Activated naive CD8-positive, alpha-beta T cell treated with anti-CD3 and anti-CD28 coated beads, Interleukin-2, amount 50 U/mL, for 16 hours (primary cell): ENCODE data around the gene OSBPL2.

ENCODE experiments used
- DNase-seq: peaks from one replicate; pipeline ENCODE4 v3.0.0-alpha.2; 2020; ENCODE audit warnings: low read depth, low spot score

Gene OSBPL2

DNA sequence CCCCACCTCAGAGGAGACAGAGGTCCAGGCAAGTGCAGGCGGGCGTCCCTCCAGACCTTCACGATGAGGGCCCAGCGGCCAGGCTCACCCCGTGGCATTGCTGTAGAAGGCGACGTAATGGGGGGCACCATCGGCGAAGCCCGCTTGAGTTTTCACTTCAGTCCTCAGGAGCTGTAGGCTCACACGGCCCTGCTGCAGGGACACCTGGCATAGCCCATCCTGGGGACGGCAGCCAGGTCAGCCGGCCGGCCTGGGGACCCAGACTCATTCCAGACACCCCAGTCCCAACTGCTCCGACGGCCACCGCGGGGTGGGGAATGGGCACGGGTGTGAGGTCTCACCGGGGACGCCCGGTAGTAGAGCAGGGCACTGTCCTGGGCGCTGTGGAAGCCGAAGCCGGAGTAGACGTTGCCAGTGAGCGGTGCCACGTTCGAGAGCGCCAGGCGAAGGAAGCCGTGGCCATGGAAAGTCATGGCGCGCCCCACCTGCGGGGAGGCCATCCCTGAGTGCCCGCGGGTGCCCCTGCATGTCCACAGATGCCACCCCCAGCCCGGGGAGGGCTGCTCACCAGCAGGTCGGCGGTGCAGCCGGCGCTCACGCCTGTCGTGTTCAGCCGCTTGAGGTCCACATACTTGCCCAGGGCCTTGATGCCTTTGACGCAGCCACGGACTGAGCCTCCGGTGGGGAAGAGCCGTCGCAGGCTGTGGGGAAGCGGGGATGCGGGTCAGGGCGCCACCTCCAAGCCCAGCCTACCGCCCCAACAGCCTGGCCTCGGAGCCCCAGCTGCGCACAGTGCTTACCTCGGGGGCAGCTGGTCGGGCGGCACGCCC lies 73.7 kb downstream of the OSBPL2 start:
- no peak for DNase-seq

GRCh38 chr20:62312662-62312977 lies 74.3 kb downstream of the OSBPL2 start:
- no peak for DNase-seq

DNA sequence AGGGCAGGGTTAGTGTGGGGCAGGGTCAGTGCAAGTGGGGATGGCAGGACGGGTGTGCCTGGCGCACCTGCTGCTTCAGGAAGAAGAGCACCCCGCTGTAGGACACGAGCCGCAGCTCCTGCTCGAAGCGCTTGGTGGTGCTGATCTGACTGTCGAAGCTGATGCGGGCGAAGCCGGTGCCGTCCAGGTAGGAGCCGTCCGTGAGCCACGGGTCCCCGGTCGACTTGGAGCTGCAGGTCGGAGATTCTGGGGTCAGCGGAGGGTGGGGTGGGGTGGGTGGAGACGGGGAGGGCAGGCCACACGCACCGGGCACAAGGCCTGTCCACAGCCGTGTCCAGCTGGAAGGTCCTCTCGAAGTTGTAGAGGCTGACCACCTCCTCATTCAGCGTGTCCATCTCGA lies 74.7 kb downstream of the OSBPL2 start:
- no peak for DNase-seq

DNA sequence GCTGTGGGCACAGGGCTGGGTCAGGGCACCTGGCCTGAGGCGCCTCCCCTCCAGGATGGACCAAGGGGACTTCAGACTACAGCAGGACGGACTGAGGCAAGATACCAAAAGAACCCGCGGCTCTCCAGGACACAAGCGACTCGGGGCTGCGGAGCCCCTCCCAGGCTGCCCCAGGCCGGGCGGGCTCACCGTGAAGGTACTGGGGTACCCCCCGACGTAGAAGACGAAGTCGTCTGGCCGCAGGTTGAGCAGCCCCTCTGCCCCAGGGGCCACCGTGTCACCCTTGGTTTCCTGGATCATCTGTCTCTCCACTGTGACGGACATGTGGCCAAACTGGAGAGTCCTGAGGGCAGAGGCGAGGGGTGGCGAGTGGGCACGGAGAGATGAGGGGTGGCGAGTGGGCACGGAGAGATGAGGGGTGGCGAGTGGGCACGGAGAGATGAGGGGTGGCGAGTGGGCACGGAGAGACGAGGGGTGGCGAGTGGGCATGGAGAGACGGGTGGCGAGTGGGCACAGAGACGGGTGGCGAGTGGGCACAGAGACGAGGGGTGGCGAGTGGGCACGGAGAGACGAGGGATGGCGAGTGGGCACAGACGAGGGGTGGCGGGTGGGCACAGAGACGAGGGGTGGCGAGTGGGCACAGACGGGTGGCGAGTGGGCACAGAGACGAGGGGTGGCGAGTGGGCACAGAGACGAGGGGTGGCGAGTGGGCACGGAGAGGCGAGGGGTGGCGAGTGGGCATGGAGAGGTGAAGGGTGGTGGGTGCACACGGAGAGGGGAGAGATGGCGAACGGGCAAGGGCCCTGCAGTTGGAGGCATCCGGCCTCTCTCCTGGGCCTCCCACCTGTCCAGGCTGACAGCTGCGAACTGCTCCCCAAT lies 75.4 kb downstream of the OSBPL2 start:
- DNase-seq: no peak

- DNase-seq: no peak
Measured at GRCh38 chr20:62314339-62314638, 76.0 kb downstream of the OSBPL2 start.

DNA sequence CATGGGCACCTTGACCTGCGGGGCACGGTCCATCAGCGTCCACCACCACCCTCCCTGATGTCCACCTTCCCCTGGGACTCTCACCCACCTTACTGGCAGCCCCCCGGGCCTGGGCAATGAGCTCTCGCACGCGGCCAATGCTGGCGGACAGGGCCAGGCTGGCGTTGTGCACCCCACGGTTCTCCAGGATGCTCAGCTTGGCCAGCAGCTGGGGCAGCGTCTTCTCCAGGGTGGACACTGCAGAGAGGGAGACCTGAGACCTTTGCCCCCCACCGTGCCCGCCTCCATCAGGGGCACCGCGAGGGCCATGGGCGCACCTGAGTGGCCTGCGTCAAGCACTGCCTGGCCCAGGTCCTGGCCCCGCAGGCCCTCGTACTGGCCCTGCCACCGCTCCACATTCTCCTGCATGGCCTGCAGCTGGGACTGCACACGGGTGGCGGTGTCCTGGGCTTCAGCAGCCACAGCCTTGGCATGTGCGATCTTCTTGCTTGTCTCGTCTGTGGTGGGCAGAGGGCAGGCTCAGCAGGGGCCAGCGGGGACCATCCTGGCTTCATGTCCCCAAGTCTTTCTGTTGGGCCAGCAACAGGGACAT lies 76.5 kb downstream of the OSBPL2 start:
- DNase-seq: no peak

- DNase-seq: no peak
Measured at GRCh38 chr20:62315773-62316172, 77.5 kb downstream of the OSBPL2 start.

DNA sequence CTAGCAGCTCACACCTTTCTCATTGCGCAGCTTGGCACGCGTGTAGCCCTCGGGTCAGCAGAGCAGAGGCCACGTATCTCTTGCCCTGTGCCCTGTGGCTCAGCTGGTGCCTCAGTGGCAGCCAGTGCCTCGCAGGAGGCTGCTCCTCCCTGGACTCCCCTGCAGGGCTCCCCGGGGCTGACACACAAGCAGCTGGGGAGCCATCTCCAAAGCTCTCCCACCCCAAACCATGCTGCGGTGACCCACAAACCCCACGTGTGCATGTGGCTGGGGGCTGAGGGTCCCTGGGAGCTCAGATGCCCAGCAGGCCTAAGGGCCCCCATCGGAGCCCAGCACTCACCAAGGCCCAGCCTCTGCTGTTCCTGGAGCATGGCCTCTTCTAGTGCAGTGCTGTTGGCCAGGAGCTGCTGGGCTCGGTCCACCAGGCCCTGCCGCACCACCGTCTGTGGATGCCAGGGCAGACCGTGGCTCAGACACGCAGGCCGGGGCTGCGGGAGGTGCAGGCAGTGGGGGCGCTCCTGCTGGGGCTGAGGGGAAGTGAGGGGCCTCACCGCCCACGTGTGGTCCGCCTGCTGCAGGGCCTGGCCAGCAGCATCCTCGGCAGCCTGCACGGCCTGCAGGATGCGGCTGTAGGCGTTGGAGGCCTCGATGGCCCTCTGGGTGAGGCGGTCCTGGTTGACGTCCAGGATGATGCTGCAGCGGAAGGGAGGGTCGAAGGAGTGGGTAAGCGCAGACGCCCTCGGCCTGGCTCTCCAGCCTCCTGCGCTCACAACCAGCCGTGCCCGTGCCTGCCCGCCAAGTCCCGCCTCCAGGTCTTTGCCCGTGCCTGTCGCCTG lies 78.2 kb downstream of the OSBPL2 start:
- DNase-seq: no peak

- no peak for DNase-seq
Measured at GRCh38 chr20:62317167-62317655, 78.9 kb downstream of the OSBPL2 start.

DNA sequence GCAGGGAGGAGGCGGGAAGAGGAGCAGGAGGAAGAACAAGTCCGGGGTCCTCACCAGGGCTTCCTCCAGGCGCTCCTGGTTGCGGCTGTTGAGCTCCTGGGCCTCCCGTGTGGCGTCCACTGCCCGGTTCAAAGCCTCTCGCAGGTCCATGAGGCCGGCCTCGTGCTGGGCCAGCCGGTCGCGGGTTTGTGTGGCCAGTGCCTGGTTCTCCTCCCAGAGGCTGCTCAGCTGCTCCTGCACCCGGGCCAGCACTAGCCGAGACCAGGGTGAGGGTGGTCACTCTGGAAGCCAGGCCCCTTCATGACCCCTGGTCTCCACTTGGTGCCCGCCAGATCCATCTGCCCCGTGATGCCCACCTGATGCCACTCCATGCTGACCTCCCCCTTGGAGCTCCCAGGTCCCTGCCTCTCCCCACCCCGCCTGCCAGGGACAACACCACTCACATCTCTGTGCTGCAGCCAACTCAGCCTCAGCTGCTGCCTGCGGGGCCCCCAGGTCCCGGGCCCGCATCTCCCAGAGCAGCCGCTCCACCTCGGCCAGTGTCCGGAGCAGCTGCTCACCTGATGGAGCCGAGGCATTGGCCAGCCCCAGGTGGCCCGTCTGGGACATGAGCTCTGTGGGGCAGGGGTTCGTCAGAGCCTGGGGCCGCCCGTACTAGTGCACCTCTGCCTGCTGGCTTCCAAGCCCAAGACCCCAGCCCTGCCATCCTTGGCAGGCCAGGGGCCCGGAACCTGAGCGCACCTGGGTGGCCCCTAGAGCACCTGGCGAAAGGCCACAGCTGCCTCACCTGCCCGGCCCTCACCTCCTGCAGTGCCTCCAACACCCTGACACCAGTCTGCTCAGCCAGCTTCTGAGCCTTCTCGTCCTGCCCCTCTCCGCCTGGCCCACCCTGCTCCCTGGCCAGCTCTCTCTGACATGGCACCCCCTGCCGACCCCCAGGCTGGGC lies 80.4 kb downstream of the OSBPL2 start:
- no peak for DNase-seq

DNA sequence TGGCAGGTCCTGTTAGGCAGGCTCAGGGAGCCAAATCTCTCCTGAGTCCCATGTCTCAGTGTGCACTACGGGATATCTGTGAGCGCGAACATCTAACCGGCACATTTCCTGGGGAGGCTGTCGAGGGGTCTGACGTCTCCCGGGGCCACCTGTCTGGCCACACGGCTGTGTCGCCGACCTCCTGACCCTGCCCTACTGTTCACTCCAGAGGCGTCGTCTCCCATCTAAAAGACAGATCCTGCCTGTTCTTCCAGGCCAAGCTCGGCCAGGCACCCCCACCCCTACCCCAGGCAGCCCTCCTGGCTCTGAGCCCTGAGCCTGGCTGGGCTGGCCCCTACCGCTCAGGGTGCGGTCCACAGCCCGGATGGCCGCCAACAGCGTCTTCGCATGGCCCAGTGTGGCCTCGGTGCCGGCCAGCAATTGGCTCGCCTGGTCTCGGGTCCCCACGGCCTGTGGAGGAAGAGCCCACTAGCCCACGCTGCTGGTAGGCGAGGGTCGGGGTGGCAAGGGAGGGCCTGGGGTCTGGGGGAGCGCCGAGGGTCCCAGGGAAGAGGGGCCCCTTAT lies 81.1 kb downstream of the OSBPL2 start:
- DNase-seq: no peak

- DNase-seq: no peak
Measured at GRCh38 chr20:62320581-62321354, 82.4 kb downstream of the OSBPL2 start.

GRCh38 chr20:62321521-62321948 lies 83.2 kb downstream of the OSBPL2 start:
- no peak for DNase-seq

GRCh38 chr20:62321975-62322374 lies 83.7 kb downstream of the OSBPL2 start:
- no peak for DNase-seq

DNA sequence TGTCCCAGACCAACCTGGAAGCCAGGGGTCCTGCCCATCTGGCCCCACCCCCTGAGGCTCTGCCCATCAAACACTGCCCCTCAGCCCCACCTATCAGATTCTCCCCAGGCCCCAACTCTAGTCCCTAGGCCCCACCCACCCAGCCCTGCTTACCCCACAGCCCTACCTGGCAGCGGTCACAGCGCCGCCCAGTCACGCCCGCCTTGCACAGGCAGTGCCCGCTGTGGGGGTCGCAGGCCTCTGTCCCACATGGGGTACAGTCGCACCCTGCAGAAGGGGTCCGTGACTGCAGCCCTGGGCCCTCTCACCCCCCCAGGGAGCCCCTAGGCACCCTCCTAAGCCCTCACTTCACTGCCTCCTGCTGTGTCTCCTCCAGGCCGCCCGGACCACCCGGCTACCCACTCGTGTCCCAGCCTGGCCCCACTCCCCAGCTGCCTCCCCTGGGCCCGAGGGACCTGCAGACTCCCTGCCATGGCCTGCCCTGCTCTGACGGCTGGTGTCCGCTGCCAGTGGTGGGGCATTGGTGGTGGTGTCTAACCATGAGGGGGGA lies 84.2 kb downstream of the OSBPL2 start:
- DNase-seq: no peak

DNA sequence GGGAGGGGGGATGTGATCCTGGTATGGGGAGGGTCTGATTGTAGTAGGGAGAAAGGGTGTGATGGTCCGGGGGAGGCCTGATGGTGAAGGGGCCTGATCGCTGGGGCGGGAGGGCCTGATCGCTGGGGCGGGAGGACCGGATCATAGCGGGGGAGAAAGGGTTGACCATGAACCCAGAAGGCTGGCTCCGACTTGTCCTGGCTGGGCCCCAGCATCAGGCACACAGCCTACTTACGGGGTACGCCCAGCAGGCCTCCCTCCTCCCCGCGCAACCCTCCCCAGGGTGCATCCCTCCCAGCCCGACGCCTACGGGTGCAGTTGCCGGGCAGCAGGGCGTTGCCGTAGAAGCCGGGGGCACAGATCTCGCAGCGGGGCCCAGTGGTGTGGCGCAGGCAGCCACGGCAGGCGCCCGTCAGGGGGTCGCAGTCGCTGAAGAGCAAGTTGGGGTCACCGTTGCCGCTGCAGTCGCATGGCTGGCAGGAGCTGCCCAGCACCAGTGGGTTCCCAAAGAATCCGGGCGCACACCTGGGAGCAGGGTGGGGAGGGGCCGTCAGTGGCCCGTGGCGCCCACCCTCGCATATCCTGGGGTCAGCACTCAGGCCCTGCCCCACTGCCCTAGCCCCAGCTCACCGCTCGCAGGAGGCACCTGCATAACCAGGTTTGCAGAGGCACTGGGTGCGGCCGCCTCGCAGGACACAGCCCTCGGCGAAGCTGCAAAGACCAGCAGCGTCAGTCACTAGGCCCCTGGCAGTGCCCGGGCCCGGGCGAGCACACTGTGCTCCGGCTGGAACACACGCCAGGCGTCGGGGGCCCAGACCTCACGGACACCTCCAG lies 85.0 kb downstream of the OSBPL2 start:
- no peak for DNase-seq

DNA sequence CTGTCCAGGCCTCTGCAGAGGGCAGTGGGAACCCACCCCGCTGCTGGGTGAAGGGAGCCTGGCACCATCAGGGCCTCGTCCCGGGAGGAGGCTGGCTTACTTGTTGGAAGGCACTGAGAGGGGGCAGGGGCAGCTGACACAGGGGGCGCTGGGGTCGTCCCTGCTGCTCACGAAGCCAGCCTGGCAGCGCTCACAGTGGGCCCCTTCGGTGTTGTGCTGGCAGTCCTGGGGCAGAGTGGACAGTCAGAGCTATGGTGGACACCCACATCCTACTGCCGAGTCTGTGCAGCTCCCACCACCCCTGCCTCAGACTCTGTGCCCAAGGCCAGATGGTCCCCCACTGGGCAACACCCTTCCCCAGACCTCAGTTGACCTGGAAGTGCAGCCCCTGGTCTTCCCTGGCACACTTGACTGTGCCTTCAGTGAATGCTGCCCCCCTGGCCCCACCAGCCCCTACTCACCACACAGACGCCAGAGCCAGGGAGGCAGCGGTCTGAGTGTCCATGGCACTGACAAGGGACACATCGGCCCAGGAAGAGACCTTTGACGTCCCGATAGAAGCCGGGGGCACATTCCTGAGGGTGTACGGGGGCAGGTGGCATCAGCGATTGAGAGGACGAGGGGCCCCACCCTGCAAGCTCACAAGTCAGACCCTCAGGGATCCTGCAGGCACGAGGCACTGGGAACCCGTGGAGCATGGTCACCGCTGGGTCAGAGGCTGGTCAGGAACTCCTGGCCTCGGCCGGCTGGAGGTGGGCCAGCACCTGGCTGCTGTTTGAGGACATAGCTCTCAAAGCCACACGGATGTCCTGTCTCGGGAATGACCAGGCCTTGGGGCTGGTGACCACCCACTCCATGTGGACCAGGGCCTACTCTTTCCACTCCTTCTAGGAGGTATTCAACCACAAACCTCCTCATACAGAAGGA lies 85.9 kb downstream of the OSBPL2 start:
- no peak for DNase-seq
